K562 (cell line): ENCODE measurements around the gene ITGA6. TPM values are rescaled to one million over a fixed set of nuclear protein-coding genes. Genes with fewer than 3 reads are reported as not detected.

ENCODE experiments used
- CBX1 ChIP-seq: sonication (generic); IDR thresholded peaks from 2 replicates; pipeline ENCODE4 v1.6.1; 2016; ENCODE audit warnings: antibody characterized with exemption, low read depth, mild to moderate bottlenecking
- CREM ChIP-seq: IDR thresholded peaks from 2 replicates; pipeline ENCODE4 v1.6.1; 2014; ENCODE audit warnings: antibody characterized with exemption, low read depth
- CTBP1 ChIP-seq: fragments of 450-650 bp; IDR thresholded peaks from 2 replicates; pipeline ENCODE4 v1.6.1; 2016; ENCODE audit warnings: borderline replicate concordance
- E2F4 ChIP-seq: sonication (generic); formaldehyde crosslinking; IDR thresholded peaks from 2 replicates; pipeline ENCODE4 v1.8.0; 2022; ENCODE audit warnings: mild to moderate bottlenecking, low read depth, missing genetic modification reagents
- GATA2 ChIP-seq: sonication (generic); formaldehyde crosslinking; IDR thresholded peaks from 2 replicates; pipeline ENCODE4 v1.4.0; 2020; ENCODE audit warnings: mild to moderate bottlenecking, missing genetic modification reagents
- GTF3C2 ChIP-seq: IDR thresholded peaks from 3 replicates; pipeline ENCODE4 v1.6.1; 2011; ENCODE audit warnings: borderline replicate concordance, mild to moderate bottlenecking, moderate library complexity; ENCODE audit not compliant: insufficient read length; ENCODE audit errors: extremely low read depth
- HNRNPLL ChIP-seq: fragments of 200-400 bp; formaldehyde crosslinking; IDR thresholded peaks from 2 replicates; pipeline ENCODE4 v1.6.1; 2017; ENCODE audit warnings: low read length, low read depth, mild to moderate bottlenecking; ENCODE audit not compliant: poor library complexity, severe bottlenecking
- JUN ChIP-seq, 2 experiments: sonication (generic) in 1 of 2; formaldehyde crosslinking in 1 of 2; IDR thresholded peaks; 2 replicates each; pipeline versions ENCODE4 v1.6.1 to v1.8.0; 2012 to 2022; ENCODE audit warnings: borderline replicate concordance in 2 of 2, mild to moderate bottlenecking in 2 of 2, improper control_type of control experiment in 1 of 2, low read depth in 1 of 2, low read length in 1 of 2, missing genetic modification reagents in 1 of 2
- MCM7 ChIP-seq, 2 experiments: fragments of 450-650 bp; IDR thresholded peaks; 2 replicates each; pipeline ENCODE4 v1.6.1; 2016 to 2018
- MYC ChIP-seq, 2 experiments: fragments of 250-450 bp in 1 of 2; sonication (Bioruptor Pico) in 1 of 2; IDR thresholded peaks; 2 replicates each; pipeline versions ENCODE4 v1.5.1 to v1.6.1; 2012 to 2021; ENCODE audit warnings: low read depth in 2 of 2, borderline replicate concordance in 1 of 2, improper control_type of control experiment in 1 of 2, low read length in 1 of 2, mild to moderate bottlenecking in 1 of 2, moderate library complexity in 1 of 2
- PHB2 ChIP-seq: fragments of 450-650 bp; IDR thresholded peaks from 2 replicates; pipeline ENCODE4 v1.6.1; 2017; ENCODE audit warnings: low read depth
- PML ChIP-seq: IDR thresholded peaks from 2 replicates; pipeline ENCODE4 v1.6.1; 2012; ENCODE audit warnings: low read length, inconsistent platforms
- POLR2AphosphoS2 ChIP-seq: IDR thresholded peaks from 2 replicates; pipeline ENCODE4 v1.6.1; 2012; ENCODE audit warnings: low read length, improper control_type of control experiment
- PRDM10 ChIP-seq: fragments of 450-650 bp; IDR thresholded peaks from 2 replicates; pipeline ENCODE4 v1.6.1; 2018; ENCODE audit not compliant: partially characterized antibody
- RCOR1 ChIP-seq, 2 experiments: IDR thresholded peaks; 2 replicates each; pipeline ENCODE4 v1.6.1; 2012; ENCODE audit warnings: low read depth in 2 of 2, low read length in 2 of 2, borderline replicate concordance in 1 of 2, improper control_type of control experiment in 1 of 2
- RNF2 ChIP-seq: sonication (generic); IDR thresholded peaks from 2 replicates; pipeline ENCODE4 v1.6.1; 2016
- TAF9B ChIP-seq: fragments of 450-650 bp; IDR thresholded peaks from 2 replicates; pipeline ENCODE4 v1.6.1; 2018; ENCODE audit warnings: mild to moderate bottlenecking; ENCODE audit not compliant: partially characterized antibody
- TEAD4 ChIP-seq, 2 experiments: sonication (generic) in 1 of 2; formaldehyde crosslinking in 1 of 2; IDR thresholded peaks; 2 replicates each; pipeline versions ENCODE4 v1.6.1 to v1.8.0; 2012 to 2022; ENCODE audit warnings: borderline replicate concordance in 1 of 2, inconsistent platforms in 1 of 2, low read length in 1 of 2, mild to moderate bottlenecking in 1 of 2, missing genetic modification reagents in 1 of 2
- polyA plus RNA-seq, 8 experiments: library from polyadenylated mRNA; depleted of rRNA in 4 of 8; stranded (reverse) in 5 of 8; unstranded in 3 of 8; fragments of >200 nt; fragmentation: Nextera tagmentation in 2 of 8; fragmentation: Illumina TruSeq in 1 of 8; extraction: Ambion mirVana in 2 of 8; extraction: Trizol in 1 of 8; gene quantifications; 2 replicates each; pipeline versions ENCODE4 v1.2.1 to v1.2.3, GENCODE V29; 2011 to 2014; ENCODE audit warnings: inconsistent platforms in 1 of 8, missing spikeins in 1 of 8
- total RNA-seq, 7 experiments: library from RNA; depleted of rRNA in 6 of 7; stranded (reverse); fragments of >200 nt in 6 of 7; fragmentation: Illumina TruSeq in 2 of 7; extraction: Trizol in 2 of 7; gene quantifications; 2 replicates each; pipeline versions ENCODE4 v1.2.1 to v1.2.3, GENCODE V29; 2011 to 2021; ENCODE audit warnings: low replicate concordance in 1 of 7
- TF ChIP-seq, protein P1 (sequence below), 2 experiments: fragments of 450-650 bp; IDR thresholded peaks; 2 replicates each; pipeline ENCODE4 v1.6.1; 2016

ITGA6 gene
- total and polyA plus RNA-seq, 9 of the 15 experiments (the other 6 are each of a cell fraction or from before 2014, with no cell fraction given), result 0.01 to 0.29 (median 0.05) TPM; not detected in 5

DNA sequence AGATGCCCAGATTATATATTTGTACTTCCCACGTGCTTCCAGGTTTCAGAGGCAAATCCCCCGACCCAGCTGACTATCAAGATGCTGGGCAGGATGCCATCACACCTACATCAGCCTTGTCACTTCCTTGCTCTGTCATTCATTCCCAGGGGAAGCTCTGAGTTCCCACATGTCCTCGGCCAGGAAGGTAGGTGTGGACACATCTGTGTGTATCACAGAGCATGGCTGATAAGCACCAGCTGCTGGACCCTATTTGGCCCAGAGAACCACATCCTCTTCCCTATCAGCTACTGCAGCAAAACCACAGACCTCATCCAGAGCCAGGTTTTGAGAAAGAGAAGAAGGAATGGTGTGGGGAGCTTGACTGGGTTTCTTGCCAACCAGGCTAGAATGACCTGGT is 31.9 kb upstream of the ITGA6 start (continued):
- no peak for TF ChIP-seq E2F4 (CRISPR knock-in tag)
- peak; percentile 88 for TF ChIP-seq TEAD4 (IDR thresholded peaks at IDR 0.05; ENCODE audit: low read length)
- TF ChIP-seq TEAD4 (CRISPR knock-in tag; IDR thresholded peaks at IDR 0.05; ENCODE audit: borderline replicate concordance), result no peak
- no peak for TF ChIP-seq CREM
- TF ChIP-seq CTBP1, result peak; percentile 32; the same call in 1 of the 2 replicates
- no peak for TF ChIP-seq RNF2
- TF ChIP-seq PML, result peak; percentile 32; the same call in 1 of the 2 replicates
- TF ChIP-seq TAF9B, result no peak
- no peak for TF ChIP-seq GTF3C2
- TF ChIP-seq PHB2, result no peak
- no peak for TF ChIP-seq MYC (IDR thresholded peaks at IDR 0.05; ENCODE audit: low read depth, low read length)
- TF ChIP-seq MYC (CRISPR knock-in tag; IDR thresholded peaks at IDR 0.05; ENCODE audit: borderline replicate concordance, low read depth), result no peak
- TF ChIP-seq GATA2 (CRISPR knock-in tag), result no peak
- TF ChIP-seq JUN (IDR thresholded peaks at IDR 0.05; ENCODE audit: borderline replicate concordance, low read depth, low read length), result no peak
- TF ChIP-seq JUN (CRISPR knock-in tag; IDR thresholded peaks at IDR 0.05; ENCODE audit: borderline replicate concordance), result no peak
- TF ChIP-seq MCM7 (IDR thresholded peaks at IDR 0.05), result no peak
- TF ChIP-seq PRDM10, result no peak
- no peak for TF ChIP-seq POLR2AphosphoS2
- TF ChIP-seq, protein P1, sequence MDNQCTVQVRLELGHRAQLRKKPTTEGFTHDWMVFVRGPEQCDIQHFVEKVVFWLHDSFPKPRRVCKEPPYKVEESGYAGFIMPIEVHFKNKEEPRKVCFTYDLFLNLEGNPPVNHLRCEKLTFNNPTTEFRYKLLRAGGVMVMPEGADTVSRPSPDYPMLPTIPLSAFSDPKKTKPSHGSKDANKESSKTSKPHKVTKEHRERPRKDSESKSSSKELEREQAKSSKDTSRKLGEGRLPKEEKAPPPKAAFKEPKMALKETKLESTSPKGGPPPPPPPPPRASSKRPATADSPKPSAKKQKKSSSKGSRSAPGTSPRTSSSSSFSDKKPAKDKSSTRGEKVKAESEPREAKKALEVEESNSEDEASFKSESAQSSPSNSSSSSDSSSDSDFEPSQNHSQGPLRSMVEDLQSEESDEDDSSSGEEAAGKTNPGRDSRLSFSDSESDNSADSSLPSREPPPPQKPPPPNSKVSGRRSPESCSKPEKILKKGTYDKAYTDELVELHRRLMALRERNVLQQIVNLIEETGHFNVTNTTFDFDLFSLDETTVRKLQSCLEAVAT (IDR thresholded peaks at IDR 0.05), result no peak
- TF ChIP-seq HNRNPLL, result no peak
- TF ChIP-seq RCOR1 (IDR thresholded peaks at IDR 0.05; ENCODE audit: borderline replicate concordance in 1 of 2, low read depth in 2 of 2, low read length in 2 of 2), result no peak
- no peak for TF ChIP-seq CBX1
